ENCODE data around the gene DSP. TPM values are rescaled to one million over a fixed set of nuclear protein-coding genes. Genes with fewer than 3 reads are reported as not detected.

Gene DSP
- total and polyA plus RNA-seq, 2 of the 13 experiments (the other 11 are each of a cell fraction or from before 2014, with no cell fraction given): 89.8 to 117 TPM

DNA sequence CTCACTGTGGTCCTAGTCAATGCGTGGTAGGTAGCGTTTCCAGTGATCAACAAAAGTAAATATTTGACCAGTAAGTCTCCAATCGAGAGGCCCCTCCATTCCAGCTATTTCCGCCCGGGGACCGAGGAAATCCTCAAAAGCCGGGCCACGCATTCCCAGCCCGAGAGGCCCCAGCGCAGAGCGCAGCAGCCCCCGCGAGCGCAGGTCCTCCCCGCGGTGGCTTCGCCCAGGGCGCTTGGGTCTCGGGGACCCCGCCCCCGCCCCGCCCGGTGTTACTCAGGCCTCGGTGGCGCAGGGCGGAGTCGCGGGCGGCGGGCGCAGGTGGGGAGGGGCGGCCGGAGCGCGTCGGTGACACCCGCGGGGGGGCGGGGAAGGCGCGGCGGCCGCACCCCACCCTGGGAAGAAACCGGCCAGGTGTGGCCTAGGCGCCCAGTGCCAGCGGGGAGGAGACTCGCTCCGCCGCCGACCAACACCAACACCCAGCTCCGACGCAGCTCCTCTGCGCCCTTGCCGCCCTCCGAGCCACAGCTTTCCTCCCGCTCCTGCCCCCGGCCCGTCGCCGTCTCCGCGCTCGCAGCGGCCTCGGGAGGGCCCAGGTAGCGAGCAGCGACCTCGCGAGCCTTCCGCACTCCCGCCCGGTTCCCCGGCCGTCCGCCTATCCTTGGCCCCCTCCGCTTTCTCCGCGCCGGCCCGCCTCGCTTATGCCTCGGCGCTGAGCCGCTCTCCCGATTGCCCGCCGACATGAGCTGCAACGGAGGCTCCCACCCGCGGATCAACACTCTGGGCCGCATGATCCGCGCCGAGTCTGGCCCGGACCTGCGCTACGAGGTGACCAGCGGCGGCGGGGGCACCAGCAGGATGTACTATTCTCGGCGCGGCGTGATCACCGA is at the start of gene DSP (continued):
- TF ChIP-seq ZKSCAN1 (IDR thresholded peaks at IDR 0.05; ENCODE audit: low read length): 0 out of 2 replicates have a peak, but pooled peaks have one; percentile 25
- peak; percentile 34; the same call in 1 of the 2 replicates for TF ChIP-seq ARID2 (CRISPR knock-in tag; IDR thresholded peaks at IDR 0.05; ENCODE audit: borderline replicate concordance)
- no peak for TF ChIP-seq HNF4G (IDR thresholded peaks at IDR 0.05; ENCODE audit: borderline replicate concordance, low read depth, low read length)
- TF ChIP-seq HNF4G (CRISPR knock-in tag; IDR thresholded peaks at IDR 0.05; ENCODE audit: borderline replicate concordance, low read depth): peak; percentile 33; the same call in 1 of the 2 replicates
- 0 out of 2 replicates have a peak, but pooled peaks have one; percentile 24 for TF ChIP-seq ZBTB20 (CRISPR knock-in tag; IDR thresholded peaks at IDR 0.05; ENCODE audit: borderline replicate concordance, low read depth)
- peak; percentile 87 for TF ChIP-seq ZNF264 (CRISPR knock-in tag; IDR thresholded peaks at IDR 0.05)
- no peak for TF ChIP-seq MBD4 (IDR thresholded peaks at IDR 0.05; ENCODE audit: borderline replicate concordance, low read length)
- no peak for TF ChIP-seq ZNF879 (CRISPR knock-in tag; IDR thresholded peaks at IDR 0.05)
- no peak for TF ChIP-seq ZFP41 (CRISPR knock-in tag; IDR thresholded peaks at IDR 0.05; ENCODE audit: borderline replicate concordance)
- TF ChIP-seq ASH2L (IDR thresholded peaks at IDR 0.05; ENCODE audit: insufficient read length, low read depth, low read length): peak; percentile 88
- TF ChIP-seq ZBTB34 (CRISPR knock-in tag; IDR thresholded peaks at IDR 0.05): no peak
- TF ChIP-seq KDM3A (CRISPR knock-in tag; IDR thresholded peaks at IDR 0.05; ENCODE audit: low read depth): 0 out of 2 replicates have a peak, but pooled peaks have one; percentile 15
- 0 out of 2 replicates have a peak, but pooled peaks have one; percentile 24 for TF ChIP-seq PHF20 (CRISPR knock-in tag; IDR thresholded peaks at IDR 0.05)
- no peak; the same call in 1 of the 2 replicates for TF ChIP-seq NFE2L1 (CRISPR knock-in tag; IDR thresholded peaks at IDR 0.05; ENCODE audit: borderline replicate concordance)
- peak; percentile 59; the same call in 1 of the 2 replicates for TF ChIP-seq ZNF121 (CRISPR knock-in tag; IDR thresholded peaks at IDR 0.05)
- TF ChIP-seq KDM5B (CRISPR knock-in tag; IDR thresholded peaks at IDR 0.05; ENCODE audit: borderline replicate concordance): peak; percentile 79
- TF ChIP-seq ZNF839 (CRISPR knock-in tag; IDR thresholded peaks at IDR 0.05; ENCODE audit: borderline replicate concordance): peak; percentile 37
- TF ChIP-seq ZNF691 (CRISPR knock-in tag; IDR thresholded peaks at IDR 0.05; ENCODE audit: borderline replicate concordance, low read depth): peak; percentile 91
- TF ChIP-seq PHF5A (CRISPR knock-in tag; IDR thresholded peaks at IDR 0.05; ENCODE audit: low read depth, unreplicated experiment): peak; percentile 6
- no peak; the same call in 1 of the 2 replicates for TF ChIP-seq ZNF562 (CRISPR knock-in tag; IDR thresholded peaks at IDR 0.05; ENCODE audit: borderline replicate concordance)
- no peak for TF ChIP-seq MATR3 (CRISPR knock-in tag; IDR thresholded peaks at IDR 0.05)
- TF ChIP-seq, protein P1, sequence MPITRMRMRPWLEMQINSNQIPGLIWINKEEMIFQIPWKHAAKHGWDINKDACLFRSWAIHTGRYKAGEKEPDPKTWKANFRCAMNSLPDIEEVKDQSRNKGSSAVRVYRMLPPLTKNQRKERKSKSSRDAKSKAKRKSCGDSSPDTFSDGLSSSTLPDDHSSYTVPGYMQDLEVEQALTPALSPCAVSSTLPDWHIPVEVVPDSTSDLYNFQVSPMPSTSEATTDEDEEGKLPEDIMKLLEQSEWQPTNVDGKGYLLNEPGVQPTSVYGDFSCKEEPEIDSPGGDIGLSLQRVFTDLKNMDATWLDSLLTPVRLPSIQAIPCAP (CRISPR knock-in tag; IDR thresholded peaks at IDR 0.05; ENCODE audit: low read depth): no peak
- peak; percentile 63; the same call in 1 of the 2 replicates for TF ChIP-seq ZNF850 (CRISPR knock-in tag; conservative IDR thresholded peaks at IDR 0.05)
- TF ChIP-seq ZNF619 (CRISPR knock-in tag; IDR thresholded peaks at IDR 0.05): peak; percentile 83; the same call in 1 of the 2 replicates
- TF ChIP-seq TCF7L2 (IDR thresholded peaks at IDR 0.05; ENCODE audit: low read depth, low read length): no peak
- peak; percentile 98 for TF ChIP-seq AKAP8 (CRISPR knock-in tag; IDR thresholded peaks at IDR 0.05)
- 0 out of 2 replicates have a peak, but pooled peaks have one; percentile 47 for TF ChIP-seq ZNF10 (CRISPR knock-in tag; IDR thresholded peaks at IDR 0.05; ENCODE audit: borderline replicate concordance, low read depth)
- no peak for TF ChIP-seq ZBTB21 (CRISPR knock-in tag; IDR thresholded peaks at IDR 0.05)
